OCI-LY7 (cell line): ENCODE results near the gene ANKRD44.

Source experiments
- CTCF ChIP-seq: fragments of 200-600 bp; sonication (generic); conservative IDR thresholded peaks from 2 replicates; pipeline ENCODE4 v1.5.1; 2014; ENCODE audit warnings: mild to moderate bottlenecking, antibody characterized with exemption, low read length, moderate library complexity, mixed read lengths
- EZH2phosphoT487 ChIP-seq: fragments of 200-600 bp; sonication (generic); IDR thresholded peaks from 2 replicates; pipeline ENCODE4 v1.6.1; 2018; ENCODE audit warnings: low read depth, borderline replicate concordance, mild to moderate bottlenecking, mixed run types, antibody characterized with exemption, low read length, moderate library complexity, mixed read lengths

DNA sequence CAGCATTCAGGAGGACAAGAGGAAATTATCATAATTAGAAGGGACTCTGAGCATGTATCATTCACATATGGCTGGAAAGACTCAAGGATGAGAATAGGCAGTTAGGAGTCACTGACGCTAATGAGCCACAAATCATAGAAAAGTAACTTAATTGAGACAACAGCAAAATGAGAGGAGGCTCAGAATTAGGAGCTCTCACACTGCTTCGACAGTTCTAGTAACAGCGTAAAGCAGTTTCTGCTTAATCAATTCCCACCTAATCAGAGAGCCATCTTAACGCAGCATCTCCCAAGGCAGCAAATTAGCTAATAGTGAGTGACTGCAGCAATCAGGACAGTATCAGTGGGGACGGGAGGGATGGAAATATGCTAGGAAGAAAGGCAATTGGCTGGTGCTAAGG lies 32.8 kb downstream of the ANKRD44 start:
- TF ChIP-seq CTCF (no peak), EZH2phosphoT487 (no peak)
